ENCODE results near the gene GXYLT1.
"Not testable (repeated sequence)": the region's sequence is repeated elsewhere in the genome, so short reads cannot be mapped to it uniquely, and the experiment has no call there.

The GXYLT1 gene

DNA sequence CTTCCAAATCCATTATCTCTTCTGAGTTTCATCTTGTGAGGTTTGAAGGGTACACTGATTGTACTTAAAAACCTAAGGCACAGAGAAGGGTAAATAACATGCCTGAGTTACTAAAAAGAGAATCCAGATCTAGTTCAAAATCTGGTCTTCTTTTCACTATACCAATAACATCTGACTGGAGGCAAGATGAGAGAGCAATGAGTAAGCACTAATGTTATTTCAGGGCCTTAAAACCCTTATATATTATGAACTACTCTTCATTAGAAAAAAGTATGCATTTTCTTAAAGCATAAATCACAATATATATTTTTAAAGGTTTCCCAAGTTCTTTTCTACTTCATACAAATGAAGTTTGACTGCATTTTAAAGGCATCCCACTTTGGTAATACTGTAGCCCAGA lies 60.2 kb downstream of the GXYLT1 start:
- no peak overlapping the region for H3K9ac ChIP-seq (ENCODE audit: insufficient read length)
- no peak overlapping the region for H3K4me3 ChIP-seq
- no peak for DNase-seq (ENCODE audit: low read depth, low spot score)
- no peak overlapping the region for H3K27ac ChIP-seq
- TF ChIP-seq POLR2AphosphoS5 (IDR thresholded peaks at IDR 0.05; ENCODE audit: borderline replicate concordance, low read depth, low read length): no peak
- no peak for TF ChIP-seq EZH2 (IDR thresholded peaks at IDR 0.05)
- no peak for TF ChIP-seq FOXP2 (optimal IDR thresholded peaks at IDR 0.05; ENCODE audit: control extremely low read depth, extremely low read length, insufficient read depth)
- peaks cover 5% of the 10 kb centered on the region; the same call in 1 of the 2 replicates for H3K36me3 ChIP-seq (ENCODE audit: insufficient read depth, low read length)
- no peaks in the 10 kb centered on the region for H3K9me3 ChIP-seq (ENCODE audit: low read depth, low read length)

DNA sequence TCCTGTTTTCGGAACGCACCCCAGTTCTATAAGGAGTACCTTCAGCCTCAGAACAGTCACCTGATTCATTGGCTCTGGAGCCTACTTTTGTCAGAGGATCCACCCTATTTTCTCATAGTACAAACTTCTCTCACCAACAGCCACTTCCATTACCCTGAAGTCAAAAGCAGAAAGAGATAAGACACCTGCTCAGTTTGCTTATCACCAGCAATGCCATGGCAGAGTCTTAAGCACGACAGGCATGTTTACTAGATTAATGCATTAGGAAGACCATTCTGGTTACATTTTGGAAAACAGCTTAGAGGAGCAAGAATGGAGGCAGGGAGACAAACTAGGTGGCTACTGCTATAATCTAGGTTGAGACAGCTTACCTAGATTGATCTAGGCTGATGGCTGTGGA lies 67.7 kb downstream of the GXYLT1 start:
- TF ChIP-seq FOXP2 (optimal IDR thresholded peaks at IDR 0.05; ENCODE audit: control extremely low read depth, extremely low read length, insufficient read depth) (no peak), POLR2AphosphoS5 (IDR thresholded peaks at IDR 0.05; ENCODE audit: borderline replicate concordance, low read depth, low read length) (no peak), EZH2 (IDR thresholded peaks at IDR 0.05) (no peak)
- Histone ChIP-seq H3K27ac (no peak overlapping the region), H3K4me3 (no peak overlapping the region), H3K9me3 (ENCODE audit: low read depth, low read length) (no peaks in the 10 kb centered on the region; the same call in 1 of the 2 replicates), H3K9ac (ENCODE audit: insufficient read length) (no peak overlapping the region), H3K36me3 (ENCODE audit: insufficient read depth, low read length) (no peaks in the 10 kb centered on the region)
- no peak for DNase-seq (ENCODE audit: low read depth, low spot score)

DNA sequence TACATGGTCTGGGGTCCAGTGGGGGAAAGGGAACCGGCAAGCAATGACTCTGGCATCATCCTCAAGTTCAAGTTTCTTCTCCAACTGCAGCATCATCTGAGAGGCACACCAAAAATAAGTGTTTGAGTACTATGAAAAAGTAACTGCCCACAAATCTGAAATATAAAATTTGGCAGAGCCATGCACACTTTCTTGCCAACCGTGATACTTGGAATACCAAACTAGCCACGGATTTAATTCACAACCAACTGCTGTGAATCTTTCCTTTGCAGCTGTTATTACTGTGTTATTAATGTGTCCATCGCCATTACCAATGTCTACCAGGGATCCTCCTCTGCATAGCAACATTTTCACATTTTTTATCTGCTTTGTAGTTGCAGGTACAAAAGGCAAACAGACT lies 74.6 kb downstream of the GXYLT1 start:
- no peak overlapping the region for H3K9ac ChIP-seq (ENCODE audit: insufficient read length)
- TF ChIP-seq EZH2 (IDR thresholded peaks at IDR 0.05): no peak
- no peak for TF ChIP-seq FOXP2 (optimal IDR thresholded peaks at IDR 0.05; ENCODE audit: control extremely low read depth, extremely low read length, insufficient read depth)
- TF ChIP-seq POLR2AphosphoS5 (IDR thresholded peaks at IDR 0.05; ENCODE audit: borderline replicate concordance, low read depth, low read length): no peak
- no peaks in the 10 kb centered on the region for H3K36me3 ChIP-seq (ENCODE audit: insufficient read depth, low read length)
- H3K27ac ChIP-seq: no peak overlapping the region
- no peak for DNase-seq (ENCODE audit: low read depth, low spot score)
- H3K4me3 ChIP-seq: no peak overlapping the region
- no peaks in the 10 kb centered on the region; the same call in 1 of the 2 replicates for H3K9me3 ChIP-seq (ENCODE audit: low read depth, low read length)

DNA sequence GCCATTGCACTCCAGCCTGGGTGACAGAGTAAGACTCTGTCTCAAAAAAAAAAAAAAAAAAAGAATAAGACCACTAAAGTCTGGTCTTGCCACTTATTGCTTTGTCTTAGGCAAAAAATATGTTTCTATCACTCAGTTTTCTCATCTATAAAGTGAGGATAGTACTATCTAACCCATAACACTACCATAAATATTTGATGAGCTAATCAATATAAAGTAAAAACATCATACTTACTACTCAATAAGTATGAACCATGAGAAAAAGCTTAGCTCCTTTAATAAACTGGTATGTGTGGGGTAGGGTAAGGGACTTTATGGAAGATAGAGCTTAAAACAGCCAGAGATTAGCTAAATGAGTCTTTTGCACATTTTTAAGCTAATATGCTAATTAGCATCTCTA lies 85.5 kb downstream of the GXYLT1 start:
- H3K9me3 ChIP-seq (ENCODE audit: low read depth, low read length): no peaks in the 10 kb centered on the region
- no peak overlapping the region for H3K27ac ChIP-seq
- DNase-seq (ENCODE audit: low read depth, low spot score): no peak
- H3K9ac ChIP-seq (ENCODE audit: insufficient read length): no peak overlapping the region
- no peak overlapping the region for H3K4me3 ChIP-seq
- TF ChIP-seq POLR2AphosphoS5 (IDR thresholded peaks at IDR 0.05; ENCODE audit: borderline replicate concordance, low read depth, low read length): no peak
- no peak for TF ChIP-seq EZH2 (IDR thresholded peaks at IDR 0.05)
- no peak for TF ChIP-seq FOXP2 (optimal IDR thresholded peaks at IDR 0.05; ENCODE audit: control extremely low read depth, extremely low read length, insufficient read depth)
- no peaks in the 10 kb centered on the region for H3K36me3 ChIP-seq (ENCODE audit: insufficient read depth, low read length)

DNA sequence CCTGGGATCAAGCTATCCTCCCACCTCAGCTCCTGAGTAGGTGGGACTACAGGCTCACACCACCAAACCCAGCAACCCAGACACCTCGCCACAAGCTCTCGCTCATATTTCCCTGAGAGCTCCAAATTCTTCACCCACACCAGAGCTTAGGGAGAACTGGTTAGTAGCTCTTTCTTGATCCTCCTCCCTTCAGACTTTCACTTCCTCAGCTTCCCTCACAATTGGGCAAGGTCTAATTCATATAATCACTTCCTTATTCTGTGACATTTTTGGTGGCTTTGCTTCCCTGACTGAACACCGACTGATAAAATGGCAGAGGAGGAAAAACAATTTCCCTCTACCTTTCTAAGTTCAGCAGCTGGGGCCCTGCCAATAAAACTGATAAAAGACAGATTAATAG lies 88.5 kb downstream of the GXYLT1 start:
- Histone ChIP-seq H3K4me3 (no peak overlapping the region), H3K36me3 (ENCODE audit: insufficient read depth, low read length) (no peaks in the 10 kb centered on the region), H3K27ac (no peak overlapping the region), H3K9ac (ENCODE audit: insufficient read length) (no peak overlapping the region), H3K9me3 (ENCODE audit: low read depth, low read length) (no peaks in the 10 kb centered on the region)
- no peak for TF ChIP-seq POLR2AphosphoS5 (IDR thresholded peaks at IDR 0.05; ENCODE audit: borderline replicate concordance, low read depth, low read length)
- TF ChIP-seq FOXP2 (optimal IDR thresholded peaks at IDR 0.05; ENCODE audit: control extremely low read depth, extremely low read length, insufficient read depth): no peak
- no peak for TF ChIP-seq EZH2 (IDR thresholded peaks at IDR 0.05)
- DNase-seq (ENCODE audit: low read depth, low spot score): no peak

DNA sequence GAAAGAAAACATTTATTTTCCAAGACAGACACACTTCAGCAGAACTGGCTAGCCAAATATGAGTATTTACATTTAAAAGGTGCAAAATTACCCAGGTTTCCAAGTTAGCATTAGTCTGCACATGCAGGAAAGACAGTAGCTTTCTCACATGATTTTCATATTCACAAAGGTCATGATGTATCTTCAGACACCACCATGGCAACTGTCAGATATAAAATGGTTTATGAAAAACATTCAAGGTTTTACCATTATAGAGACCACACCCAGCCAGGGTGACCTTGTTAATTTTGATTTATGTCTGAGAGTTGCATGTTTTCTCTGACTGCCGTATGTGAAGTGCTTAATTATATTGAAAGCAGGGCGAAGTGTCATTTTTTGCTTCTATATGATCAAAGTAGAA lies 91.2 kb downstream of the GXYLT1 start:
- H3K27ac ChIP-seq: no peak overlapping the region
- no peaks in the 10 kb centered on the region for H3K36me3 ChIP-seq (ENCODE audit: insufficient read depth, low read length)
- no peaks in the 10 kb centered on the region for H3K9me3 ChIP-seq (ENCODE audit: low read depth, low read length)
- no peak overlapping the region for H3K4me3 ChIP-seq
- no peak overlapping the region for H3K9ac ChIP-seq (ENCODE audit: insufficient read length)
- no peak for TF ChIP-seq FOXP2 (optimal IDR thresholded peaks at IDR 0.05; ENCODE audit: control extremely low read depth, extremely low read length, insufficient read depth)
- no peak for TF ChIP-seq EZH2 (IDR thresholded peaks at IDR 0.05)
- no peak for TF ChIP-seq POLR2AphosphoS5 (IDR thresholded peaks at IDR 0.05; ENCODE audit: borderline replicate concordance, low read depth, low read length)
- no peak for DNase-seq (ENCODE audit: low read depth, low spot score)

GRCh38 chr12:42048980-42049379 lies 95.7 kb downstream of the GXYLT1 start:
- not testable (repeated sequence) for H3K27ac ChIP-seq; H3K9me3 ChIP-seq (ENCODE audit: low read depth, low read length); H3K9ac ChIP-seq (ENCODE audit: insufficient read length)

DNA sequence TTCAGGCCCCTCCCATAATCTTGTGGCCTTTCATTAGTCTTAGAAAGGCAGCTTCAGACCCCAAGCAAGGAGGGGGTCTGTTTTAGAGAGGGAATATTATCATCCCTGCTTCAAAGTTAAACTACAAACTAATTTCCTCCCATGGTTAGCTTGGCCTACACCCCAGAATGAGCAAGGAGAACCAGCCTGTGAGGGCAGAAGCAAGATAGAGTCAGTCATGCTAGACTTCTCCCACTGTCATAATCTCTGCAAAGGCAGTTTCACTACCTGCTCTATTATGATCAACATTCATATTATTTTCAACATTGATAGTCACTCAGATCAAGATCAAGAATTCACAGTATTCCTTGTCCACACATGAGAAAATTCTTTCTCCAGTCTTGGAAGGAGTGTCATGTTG lies 105.1 kb downstream of the GXYLT1 start:
- no peak for DNase-seq (ENCODE audit: low read depth, low spot score)
- H3K9ac ChIP-seq (ENCODE audit: insufficient read length): no peak overlapping the region

More at GRCh38 chr12:42048980-42049379, 95.7 kb downstream of the GXYLT1 start:
- not testable (repeated sequence) for H3K4me3 ChIP-seq; DNase-seq (ENCODE audit: low read depth, low spot score); H3K36me3 ChIP-seq (ENCODE audit: insufficient read depth, low read length)

GRCh38 chr12:42039176-42039575 lies 105.5 kb downstream of the GXYLT1 start:
- Histone ChIP-seq H3K27ac (no peak overlapping the region), H3K9ac (ENCODE audit: insufficient read length) (no peak overlapping the region), H3K36me3 (ENCODE audit: insufficient read depth, low read length) (no peaks in the 10 kb centered on the region), H3K4me3 (no peak overlapping the region), H3K9me3 (ENCODE audit: low read depth, low read length) (no peaks in the 10 kb centered on the region)
- TF ChIP-seq FOXP2 (optimal IDR thresholded peaks at IDR 0.05; ENCODE audit: control extremely low read depth, extremely low read length, insufficient read depth) (no peak), EZH2 (IDR thresholded peaks at IDR 0.05) (no peak), POLR2AphosphoS5 (IDR thresholded peaks at IDR 0.05; ENCODE audit: borderline replicate concordance, low read depth, low read length) (no peak)
- no peak for DNase-seq (ENCODE audit: low read depth, low spot score)

More for the DNA sequence above, 105.1 kb downstream of the GXYLT1 start:
- TF ChIP-seq EZH2 (IDR thresholded peaks at IDR 0.05): no peak
- no peak for TF ChIP-seq POLR2AphosphoS5 (IDR thresholded peaks at IDR 0.05; ENCODE audit: borderline replicate concordance, low read depth, low read length)
- TF ChIP-seq FOXP2 (optimal IDR thresholded peaks at IDR 0.05; ENCODE audit: control extremely low read depth, extremely low read length, insufficient read depth): no peak
- no peak overlapping the region for H3K27ac ChIP-seq
- no peaks in the 10 kb centered on the region for H3K9me3 ChIP-seq (ENCODE audit: low read depth, low read length)
- H3K36me3 ChIP-seq (ENCODE audit: insufficient read depth, low read length): no peaks in the 10 kb centered on the region
- H3K4me3 ChIP-seq: no peak overlapping the region
